Stimulated activated CD8-positive, alpha-beta memory T cell treated with anti-CD3 and anti-CD28 coated beads, Interleukin-2, amount 100 ng/mL, for 1 hour (primary cell): ENCODE data around the gene CPNE8.

Experiments used
- DNase-seq, 2 donors: peaks; one replicate each; pipeline ENCODE4 v3.0.0-alpha.2; 2020; ENCODE audit warnings: low read depth in 2 of 2

The CPNE8 gene

GRCh38 chr12:38728894-38729293, 176.5 kb downstream of the CPNE8 start:
- DNase-seq = no peak

DNA sequence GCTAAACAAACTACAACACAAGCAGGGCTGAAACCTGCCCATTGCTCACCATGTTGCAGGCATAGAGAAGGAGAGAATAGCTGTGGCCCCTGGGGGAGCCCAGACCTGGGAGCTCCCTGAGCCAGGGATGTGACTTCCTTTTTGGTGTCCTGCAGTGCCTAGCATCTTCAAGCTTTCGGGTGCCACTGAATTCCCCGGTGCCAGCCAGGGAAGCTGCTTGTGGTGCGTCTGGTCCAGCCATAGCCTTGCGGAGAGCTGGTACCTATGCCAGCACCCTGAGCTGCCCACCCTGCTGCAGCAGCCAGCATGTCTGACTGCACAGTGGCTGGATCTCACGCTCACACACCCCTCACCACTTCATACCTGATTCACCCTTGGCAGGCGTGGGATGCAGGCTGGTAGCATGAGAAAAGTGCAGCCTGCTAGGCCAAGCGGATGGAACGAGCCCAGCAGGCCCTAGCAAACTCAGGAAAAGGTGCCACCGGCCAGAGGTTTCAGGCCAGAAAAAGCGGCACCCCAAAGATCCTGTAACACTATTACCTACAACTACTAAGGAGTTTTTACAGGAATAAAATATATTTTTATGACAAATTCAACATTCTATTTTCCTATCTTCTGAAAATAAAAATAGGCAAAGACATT, 183.7 kb downstream of the CPNE8 start:
- DNase-seq = no peak

GRCh38 chr12:38720661-38721060, 184.7 kb downstream of the CPNE8 start:
- no peak for DNase-seq

GRCh38 chr12:38713294-38713693, 192.1 kb downstream of the CPNE8 start:
- no peak for DNase-seq

- no peak for DNase-seq
Observed at GRCh38 chr12:38711054-38711453, 194.3 kb downstream of the CPNE8 start.

DNA sequence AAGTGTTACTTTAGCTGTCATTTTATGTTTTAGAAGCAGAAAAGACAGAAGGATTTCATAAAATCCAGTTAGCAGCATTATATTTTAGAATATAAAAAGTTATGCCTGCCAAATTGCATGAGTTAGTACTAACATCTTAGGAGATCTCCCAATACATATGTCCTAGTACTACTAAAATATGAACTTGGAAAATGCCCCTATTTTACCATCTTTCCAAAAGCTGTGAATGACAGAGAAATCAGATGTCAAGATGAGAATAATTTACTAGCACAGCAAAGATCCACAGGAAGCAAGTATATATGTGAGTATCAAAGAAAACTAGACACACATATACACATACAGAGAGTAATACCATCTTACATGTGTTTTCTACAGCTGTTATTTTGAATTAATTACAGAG, 196.9 kb downstream of the CPNE8 start:
- no peak for DNase-seq

- DNase-seq = no peak
Observed at GRCh38 chr12:38707648-38708047, 197.7 kb downstream of the CPNE8 start.

GRCh38 chr12:38697289-38697688, 208.1 kb downstream of the CPNE8 start:
- DNase-seq = no peak

- no peak for DNase-seq
Observed at GRCh38 chr12:38695057-38695456, 210.3 kb downstream of the CPNE8 start.

- no peak for DNase-seq
Observed at GRCh38 chr12:38691164-38691563, 214.2 kb downstream of the CPNE8 start.

DNA sequence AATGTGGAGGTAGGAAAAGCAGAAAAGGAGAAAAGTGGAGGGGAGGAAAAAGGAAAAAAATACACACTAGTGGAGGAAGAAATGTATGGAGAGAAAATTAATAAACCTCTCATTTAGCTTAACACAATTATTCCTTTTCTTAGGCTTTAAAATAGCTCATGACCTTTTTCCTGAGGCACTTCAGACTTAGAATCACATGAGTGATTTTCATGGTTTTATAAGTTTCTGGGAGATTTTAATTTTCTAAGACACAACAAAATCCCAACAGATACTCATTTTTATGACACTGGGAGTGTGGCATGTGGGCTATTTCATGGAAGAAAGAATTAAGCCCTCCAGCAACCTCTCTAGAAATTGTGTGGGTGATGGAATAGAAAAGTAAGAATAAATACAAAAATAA, 214.7 kb downstream of the CPNE8 start:
- DNase-seq = no peak

GRCh38 chr12:38689704-38690103, 215.7 kb downstream of the CPNE8 start:
- DNase-seq = no peak

GRCh38 chr12:38689195-38689594, 216.2 kb downstream of the CPNE8 start:
- DNase-seq = no peak

DNA sequence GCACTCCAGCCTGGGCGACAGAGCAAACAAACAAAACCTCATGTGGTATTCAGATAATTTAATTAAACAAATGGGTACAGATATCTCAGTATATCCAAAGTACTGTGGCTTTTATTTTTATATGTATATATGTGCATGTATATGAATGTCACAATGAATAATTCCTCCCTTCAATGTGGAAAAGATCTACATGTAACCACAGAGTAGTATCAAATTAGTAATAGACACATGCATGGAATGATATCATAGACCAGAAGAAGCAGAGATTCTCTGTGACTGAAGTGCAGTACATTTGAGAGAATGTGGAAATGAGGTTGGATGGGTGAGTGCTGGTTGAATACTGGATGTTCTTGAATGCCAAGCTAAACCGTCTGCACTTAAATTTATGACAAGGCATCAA, 222.9 kb downstream of the CPNE8 start:
- DNase-seq = no peak

- DNase-seq = no peak
Observed at GRCh38 chr12:38669530-38669929, 235.9 kb downstream of the CPNE8 start.

- DNase-seq = no peak
Observed at GRCh38 chr12:38669081-38669480, 236.3 kb downstream of the CPNE8 start.

DNA sequence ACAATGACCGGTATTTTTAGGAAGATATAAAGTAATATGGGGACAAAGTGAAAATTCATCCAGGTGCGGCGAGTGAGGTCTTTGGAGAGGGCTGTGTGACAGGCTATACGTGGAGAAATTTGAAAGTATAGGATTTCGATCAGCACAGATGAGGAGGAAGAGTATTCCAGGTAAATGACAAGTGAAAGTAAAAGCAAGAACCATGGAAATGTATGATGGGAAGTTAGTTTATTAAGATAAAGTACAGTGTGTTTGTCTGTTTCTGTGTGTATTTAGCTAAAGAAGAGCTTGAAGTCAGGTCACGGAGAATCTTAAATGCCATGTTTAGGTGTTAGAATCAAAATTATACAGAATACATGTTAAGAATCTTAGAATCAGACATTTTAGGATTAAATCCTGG, 239.0 kb downstream of the CPNE8 start:
- DNase-seq = no peak

DNA sequence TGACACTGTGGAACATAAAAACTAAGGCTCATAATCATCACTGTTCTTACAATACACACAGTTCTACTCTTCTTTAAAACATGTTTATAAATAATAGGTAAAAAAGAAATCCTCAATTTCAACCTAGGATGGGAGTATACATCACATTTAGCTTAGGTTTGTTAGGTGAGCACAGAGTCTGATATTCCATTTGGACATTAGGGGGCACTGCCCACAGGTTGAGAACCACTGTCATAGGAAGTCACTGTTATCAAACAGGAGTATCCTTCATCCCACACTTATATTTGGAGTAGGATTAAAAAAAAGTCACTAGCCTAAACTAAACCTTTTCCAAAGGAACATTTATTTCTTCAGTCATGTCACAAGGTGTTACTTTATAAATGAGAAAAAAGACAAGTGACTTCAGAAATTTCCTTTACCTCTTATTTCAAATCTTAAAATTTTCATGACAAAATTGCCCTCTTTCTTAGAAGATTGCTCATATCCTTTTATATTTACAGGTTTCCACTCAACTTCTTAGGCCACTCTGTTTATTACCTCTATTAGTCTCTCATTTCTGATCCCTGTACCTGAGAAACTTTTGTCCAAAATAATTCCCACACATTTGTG, 240.6 kb downstream of the CPNE8 start:
- DNase-seq = no peak

- no peak for DNase-seq
Observed at GRCh38 chr12:38662829-38663228, 242.6 kb downstream of the CPNE8 start.

DNA sequence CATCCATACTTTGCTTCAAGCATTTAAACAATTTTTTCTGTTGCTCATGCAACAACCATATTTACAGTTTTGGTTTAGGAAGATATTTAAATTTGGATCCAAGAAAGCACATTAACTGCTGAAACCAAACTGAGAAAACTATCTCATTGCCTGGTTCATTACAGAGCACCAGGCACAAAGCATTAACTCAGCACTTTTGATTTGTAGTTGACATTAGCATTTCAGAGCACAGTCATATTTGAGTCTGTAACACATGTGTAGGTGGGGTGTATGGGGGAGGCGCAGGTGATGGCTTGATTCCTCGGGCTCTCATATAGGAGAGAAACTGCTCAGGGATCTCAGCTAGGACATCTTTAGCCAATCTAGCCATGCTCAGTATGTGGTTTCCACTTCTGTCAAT, 251.7 kb downstream of the CPNE8 start:
- no peak for DNase-seq

- no peak for DNase-seq
Observed at GRCh38 chr12:38648813-38649212, 256.6 kb downstream of the CPNE8 start.

GRCh38 chr12:38646146-38646545, 259.2 kb downstream of the CPNE8 start:
- no peak for DNase-seq

GRCh38 chr12:38639625-38640024, 265.8 kb downstream of the CPNE8 start:
- no peak for DNase-seq

DNA sequence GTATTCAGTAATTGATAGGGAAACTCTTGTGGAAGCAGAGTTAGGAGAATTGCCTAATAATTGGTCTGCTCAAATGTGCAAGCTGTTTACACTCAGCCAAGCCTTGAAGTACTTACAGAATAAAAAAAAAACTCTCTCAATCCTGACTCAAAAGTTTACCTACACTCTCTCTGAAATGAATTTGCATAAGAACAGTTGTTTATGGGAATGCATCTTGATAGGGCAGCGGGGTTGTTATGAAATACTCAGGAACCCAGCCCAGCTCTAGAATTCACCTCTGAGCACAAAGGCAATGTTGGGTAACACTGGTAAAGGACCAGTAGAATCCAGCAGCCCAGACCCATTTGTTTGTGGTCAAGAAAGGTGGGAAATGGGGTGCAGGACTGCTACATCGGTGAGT, 267.0 kb downstream of the CPNE8 start:
- DNase-seq = no peak
